Head of caudate nucleus (tissue), 42 donors: Measurements from ENCODE around the gene C6orf132.
"Not testable (repeated sequence)": the region's sequence is repeated elsewhere in the genome, so short reads cannot be mapped to it uniquely, and the experiment has no call there.

Experiments used
- DNase-seq, 42 donors: peaks; one replicate each; pipeline versions ENCODE4 v3.0.0 to v3.0.0-alpha.2; 2020 to 2021; ENCODE audit warnings: mixed read lengths in 7 of 42
- intact Hi-C: fragments of 100-400 bp; cut with DNase I; formaldehyde crosslinking; loops from one replicate; pipeline ENCODE4 v1.15.0; 2022

Gene C6orf132

DNA sequence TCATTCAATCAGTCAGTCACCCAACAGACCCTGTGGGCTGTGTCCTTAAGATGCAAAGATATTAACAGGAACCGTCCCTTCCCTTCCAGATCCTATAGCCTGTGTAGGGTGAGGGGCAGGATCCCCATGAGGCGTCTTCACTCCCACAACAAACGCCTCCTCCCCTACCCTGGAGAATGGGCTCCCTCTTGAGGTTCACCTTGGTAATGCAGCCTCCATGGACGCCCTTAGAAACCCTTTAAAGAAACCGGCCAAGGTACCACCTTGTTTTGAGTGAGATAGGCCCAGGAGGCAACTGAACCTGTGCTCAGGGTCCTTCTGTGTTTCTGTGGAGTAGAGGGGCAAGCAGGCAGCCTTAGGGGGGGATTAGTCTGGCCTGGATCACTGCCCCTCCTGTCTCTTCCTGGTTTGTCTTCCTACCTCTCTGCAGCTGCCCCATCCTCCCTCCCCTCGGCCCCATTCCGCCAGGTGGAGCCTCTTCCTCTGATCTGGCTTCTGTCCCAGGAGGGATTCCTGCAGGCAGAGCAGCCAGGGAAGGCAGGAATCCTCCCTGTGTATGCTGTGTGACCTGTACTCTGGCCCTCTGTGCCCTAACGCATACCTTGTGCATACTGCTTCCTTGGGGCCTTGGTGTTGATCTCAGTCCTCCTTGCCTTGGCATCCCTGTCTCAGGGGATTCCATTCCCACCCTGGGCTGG lies 24.2 kb upstream of the C6orf132 start:
- peak in 40 of 42 donors; percentile 13 to 88 (median 68) for DNase-seq
- intact Hi-C loops: loop anchor here (5.0 kb wide), 1 partner anchor 89 kb away; no protein-coding TSS in a partner anchor

DNA sequence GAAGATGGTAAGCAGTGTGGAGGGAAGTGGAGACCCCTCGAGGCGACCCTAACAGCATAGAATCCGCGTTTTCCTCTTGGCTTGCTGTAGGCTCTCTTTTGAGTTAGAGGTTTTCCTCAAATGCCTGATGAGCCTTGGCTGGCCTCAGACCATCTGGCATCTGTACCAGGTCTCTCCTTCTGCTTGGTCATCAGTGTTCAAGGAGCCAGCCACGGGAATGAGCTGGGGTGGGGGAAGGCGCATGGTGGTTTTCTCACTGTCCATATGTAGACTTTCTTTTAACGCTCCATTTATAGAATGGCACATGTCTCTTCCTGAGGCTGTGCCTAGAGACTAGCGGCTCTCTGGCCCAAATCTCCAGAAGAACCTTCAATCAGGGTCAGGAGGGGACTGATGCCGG lies 22.6 kb upstream of the C6orf132 start:
- intact Hi-C loops: loop anchor here (5.0 kb wide), 1 partner anchor 88 kb away; no protein-coding TSS in a partner anchor
- no peak for DNase-seq

DNA sequence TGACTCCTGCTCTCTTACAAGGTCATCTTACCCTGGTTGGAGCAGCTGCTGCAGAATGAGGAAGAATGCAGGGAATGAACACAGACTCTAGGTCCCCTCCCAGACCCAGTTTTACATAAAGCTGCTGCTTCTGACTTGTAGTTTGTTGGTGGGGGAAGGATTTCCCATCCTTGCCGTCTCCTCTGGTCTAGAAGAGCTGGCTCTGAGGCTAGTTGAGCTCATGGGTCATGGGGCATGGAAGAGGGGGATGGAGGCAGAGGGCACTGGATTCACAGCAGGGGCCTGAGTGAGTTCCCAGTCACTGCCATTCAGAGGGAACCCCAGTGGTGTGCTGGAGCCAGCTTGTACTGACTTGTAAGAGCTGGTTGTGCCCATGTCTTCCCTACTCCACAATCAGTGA lies 21.6 kb upstream of the C6orf132 start:
- DNase-seq: no peak
- intact Hi-C loops: no loop called here

DNA sequence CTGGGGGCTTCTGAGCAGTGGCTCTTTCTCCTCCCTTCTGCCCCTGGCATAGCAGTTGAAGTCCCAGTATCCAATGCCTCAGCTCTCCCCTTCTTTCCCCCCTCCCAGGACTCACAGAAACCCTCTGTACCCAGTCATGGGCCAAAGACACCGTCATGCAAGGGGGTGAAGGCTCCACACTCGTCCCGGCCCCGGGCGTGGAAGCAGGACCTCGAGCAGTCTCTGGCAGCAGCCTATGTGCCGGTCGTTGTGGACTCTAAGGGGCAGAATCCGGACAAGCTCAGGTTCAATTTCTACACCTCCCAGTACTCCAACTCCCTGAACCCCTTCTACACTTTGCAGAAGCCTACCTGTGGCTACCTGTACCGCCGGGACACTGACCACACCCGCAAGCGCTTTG lies 20.4 kb upstream of the C6orf132 start:
- intact Hi-C loops: no loop called here

DNA sequence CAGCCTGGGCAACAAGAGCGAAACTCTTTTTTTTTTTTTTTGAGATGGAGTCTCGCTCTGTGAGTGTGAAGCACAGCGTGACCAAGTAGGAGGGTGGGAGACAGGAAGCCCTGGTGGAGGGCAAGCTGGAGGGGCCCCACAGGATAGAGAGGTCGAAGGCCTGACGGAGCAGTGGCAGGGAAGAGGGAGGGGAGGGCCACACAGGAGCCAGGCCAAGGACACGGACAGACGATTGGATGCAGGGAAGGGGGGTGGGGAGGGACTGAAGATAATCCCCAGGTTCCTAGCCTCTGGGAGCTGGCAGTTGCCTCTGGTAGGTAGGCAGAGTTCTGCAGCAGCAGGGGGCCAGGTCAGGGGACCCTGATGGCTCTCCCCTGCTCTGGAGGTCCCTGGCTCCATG lies 20.0 kb upstream of the C6orf132 start:
- intact Hi-C loops: no loop called here
- no peak for DNase-seq

More for the DNA sequence above, 20.4 kb upstream of the C6orf132 start:
- DNase-seq: no peak

DNA sequence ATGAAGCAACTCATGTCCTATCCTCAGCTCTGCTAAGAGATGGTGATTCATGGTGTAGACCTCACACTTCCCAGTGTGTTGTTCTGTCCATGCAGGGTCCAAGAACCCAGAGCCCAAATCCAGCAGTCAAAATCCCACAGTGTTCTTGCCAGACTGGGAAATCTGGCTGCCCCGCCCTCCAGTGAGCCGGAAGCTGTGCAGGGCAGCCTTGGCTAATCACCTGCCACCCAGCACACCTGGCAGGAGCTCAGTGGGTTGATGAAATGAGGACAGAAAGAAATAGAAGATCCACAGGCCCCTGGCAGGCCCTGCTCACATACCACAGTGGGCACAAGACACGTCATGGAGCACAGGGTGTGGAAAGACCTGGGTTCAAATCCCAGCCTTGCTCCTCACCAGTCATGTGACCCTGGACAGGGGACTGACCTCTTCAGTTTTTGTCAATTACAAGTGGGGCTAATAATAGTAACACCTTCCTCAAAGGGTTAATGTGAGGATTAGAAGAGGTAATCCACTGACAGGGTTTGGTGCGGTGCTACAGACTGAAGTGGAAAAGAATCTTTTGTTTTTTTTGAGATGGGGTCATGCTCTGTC lies 17.1 kb upstream of the C6orf132 start:
- intact Hi-C loops: no loop called here
- DNase-seq: no peak

DNA sequence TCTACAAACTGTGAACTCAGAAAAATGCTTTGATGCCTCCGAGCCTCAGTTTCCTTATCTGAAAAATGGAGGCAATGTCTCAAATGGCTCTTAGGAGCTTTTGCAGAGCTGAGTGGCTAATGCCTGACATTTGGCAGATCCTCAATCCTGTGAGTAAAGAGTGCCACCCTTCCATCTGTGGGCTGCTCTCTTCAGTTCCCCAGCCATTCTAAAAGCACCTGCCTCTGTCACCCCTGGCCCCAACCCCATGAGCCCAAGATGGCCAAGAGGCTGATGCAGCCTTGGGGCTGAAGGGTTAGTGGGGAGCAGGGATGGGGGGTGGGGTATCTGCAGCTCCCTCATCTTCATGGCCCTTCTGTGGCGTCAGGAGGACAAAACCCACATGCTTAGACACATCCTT lies 16.2 kb upstream of the C6orf132 start:
- intact Hi-C loops: no loop called here
- no peak for DNase-seq

DNA sequence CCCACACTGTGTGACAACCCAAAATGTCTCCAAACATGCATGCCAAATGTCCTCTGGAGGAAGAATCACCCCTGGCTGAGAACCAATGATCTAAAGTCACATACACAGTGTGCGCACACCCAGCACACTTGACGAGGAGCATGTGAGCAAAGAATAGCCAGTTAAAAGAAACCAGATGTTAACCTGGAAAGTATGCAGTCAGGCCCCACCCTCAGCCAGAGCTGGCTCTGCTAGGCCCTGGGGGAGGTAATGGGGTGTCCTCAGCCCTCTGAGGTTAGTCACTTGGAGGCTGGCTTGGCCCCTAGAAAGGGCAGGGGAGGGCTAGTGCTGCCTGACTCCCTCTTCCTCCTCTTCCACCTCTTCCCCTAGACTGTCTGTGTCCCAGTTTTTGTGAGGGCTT lies 15.6 kb upstream of the C6orf132 start:
- intact Hi-C loops: no loop called here
- DNase-seq: no peak

DNA sequence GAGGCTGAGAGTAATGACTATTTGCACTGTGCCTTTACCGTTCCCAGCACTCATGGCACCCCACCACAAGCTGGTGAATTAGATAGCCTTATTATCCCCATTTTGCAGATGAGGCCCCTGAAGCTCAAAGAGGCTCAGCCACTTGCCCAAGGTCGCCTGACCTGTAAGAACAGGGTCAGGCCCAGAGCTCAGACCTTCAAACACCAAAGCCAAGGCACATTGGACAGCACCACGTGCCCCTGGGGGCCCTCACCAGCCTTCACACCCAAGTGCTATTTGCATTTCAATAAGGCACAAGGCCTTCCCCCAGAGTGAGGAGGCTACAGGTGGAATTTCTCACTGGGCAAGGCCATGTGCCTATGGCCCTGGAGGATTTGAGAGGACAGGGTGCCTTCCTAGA lies 14.2 kb upstream of the C6orf132 start:
- intact Hi-C loops: no loop called here
- DNase-seq: no peak

DNA sequence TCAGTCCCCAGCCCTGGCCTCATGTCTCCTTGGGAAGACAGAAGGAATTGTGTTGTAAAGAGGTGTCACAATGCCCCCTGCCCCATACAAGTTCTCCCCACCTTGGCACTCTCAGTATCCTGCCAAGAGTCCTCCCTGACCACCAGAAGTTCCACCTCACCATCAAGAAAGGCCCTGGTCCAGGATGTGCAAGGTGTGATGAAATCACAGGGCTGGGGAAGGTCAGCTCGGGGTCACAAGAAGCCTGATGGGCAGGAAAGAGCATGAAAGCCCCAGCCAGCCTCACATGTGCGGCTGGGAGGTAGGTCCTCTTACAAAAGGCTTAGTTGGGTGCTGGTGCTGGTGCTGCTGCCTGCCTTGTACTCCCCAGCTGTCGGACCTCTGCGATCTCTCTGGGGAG lies 12.9 kb upstream of the C6orf132 start:
- intact Hi-C loops: no loop called here

DNA sequence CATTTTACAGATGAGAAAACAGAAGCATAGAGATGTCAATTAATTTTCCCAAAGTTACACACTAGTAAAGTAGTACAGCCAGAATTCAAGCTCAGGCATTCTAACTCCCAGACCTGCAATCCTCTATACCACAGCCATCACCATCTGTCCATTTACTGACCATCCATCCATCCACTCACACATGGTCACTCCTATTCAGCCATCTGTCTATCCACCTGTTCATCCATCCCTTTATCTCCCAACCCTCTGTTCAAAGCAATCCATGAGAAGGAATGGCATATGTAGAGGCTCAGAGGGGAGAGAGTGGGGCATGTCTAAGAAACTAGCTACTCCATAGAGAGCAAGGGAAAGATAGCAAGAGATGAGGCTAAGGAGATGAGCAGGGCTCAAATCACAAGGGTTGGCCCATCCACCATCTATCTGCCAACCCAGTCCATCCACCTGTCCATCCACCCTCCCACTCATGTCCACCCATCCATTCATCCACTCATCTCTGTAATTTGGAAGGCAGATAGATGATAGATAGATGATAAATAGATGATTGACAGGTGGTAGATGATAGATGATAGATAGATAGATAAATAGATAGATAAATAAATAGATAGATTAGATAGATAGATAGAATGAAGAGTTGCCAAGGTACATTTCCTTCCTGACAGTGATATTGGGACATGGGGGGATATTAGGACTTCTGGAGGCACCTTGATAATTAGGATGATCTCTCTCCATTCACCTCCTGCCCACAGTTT lies 12.2 kb upstream of the C6orf132 start:
- intact Hi-C loops: no loop called here
- DNase-seq: no peak

More for the DNA sequence above, 12.9 kb upstream of the C6orf132 start:
- DNase-seq: no peak

DNA sequence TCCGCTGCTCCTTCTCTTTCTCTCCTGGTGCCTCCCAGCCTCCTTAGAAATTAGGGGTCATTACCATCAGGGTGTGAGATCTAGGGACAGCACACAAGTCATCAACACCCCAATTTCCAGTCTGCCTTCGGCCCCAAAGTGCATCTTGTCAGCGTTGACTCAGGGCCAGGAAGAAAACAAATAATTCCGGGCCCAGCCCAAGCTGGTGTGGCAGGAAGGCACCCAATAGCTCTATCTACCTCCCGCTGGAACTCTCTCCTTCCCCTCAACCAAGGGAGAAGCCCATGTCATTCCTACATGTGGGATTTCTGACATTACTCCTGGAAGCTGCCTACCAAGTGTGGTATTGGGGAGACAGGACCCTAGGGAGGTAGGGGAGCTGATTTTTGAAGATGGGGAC lies 11.5 kb upstream of the C6orf132 start:
- DNase-seq: no peak
- intact Hi-C loops: no loop called here

DNA sequence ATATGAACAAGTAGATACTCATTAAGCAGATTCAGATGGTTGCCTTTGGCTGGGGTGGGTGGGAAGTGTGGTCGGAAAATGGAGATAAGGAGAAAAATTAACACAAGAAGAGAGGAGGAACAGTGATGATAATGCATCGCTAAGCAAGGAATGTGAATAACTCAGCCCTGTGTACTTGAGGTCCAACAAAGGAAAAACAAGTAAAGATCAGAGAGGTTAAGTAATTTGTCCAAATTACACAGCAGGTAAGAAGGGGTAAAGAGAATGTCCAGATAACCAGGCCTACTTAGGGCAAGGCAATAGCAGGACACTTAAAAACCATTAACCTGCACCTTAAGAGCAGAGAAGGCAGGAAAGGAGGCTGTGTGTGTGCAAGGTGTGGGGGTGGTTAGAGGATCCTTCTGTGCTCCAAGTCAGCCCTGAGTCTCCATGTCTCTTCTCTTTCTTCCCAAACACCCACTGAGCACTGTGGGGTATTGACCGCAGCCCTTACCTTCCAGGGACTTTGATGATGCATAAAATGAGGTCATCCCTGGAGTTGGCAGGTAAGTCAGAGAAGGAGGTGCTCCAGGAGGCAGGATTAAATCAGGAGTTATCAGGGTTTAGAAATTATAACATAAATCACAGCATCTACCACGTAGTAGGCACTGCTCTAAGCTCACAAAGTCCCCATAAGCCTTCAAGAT lies 10.3 kb upstream of the C6orf132 start:
- DNase-seq, intact Hi-C loops: not testable (repeated sequence)

DNA sequence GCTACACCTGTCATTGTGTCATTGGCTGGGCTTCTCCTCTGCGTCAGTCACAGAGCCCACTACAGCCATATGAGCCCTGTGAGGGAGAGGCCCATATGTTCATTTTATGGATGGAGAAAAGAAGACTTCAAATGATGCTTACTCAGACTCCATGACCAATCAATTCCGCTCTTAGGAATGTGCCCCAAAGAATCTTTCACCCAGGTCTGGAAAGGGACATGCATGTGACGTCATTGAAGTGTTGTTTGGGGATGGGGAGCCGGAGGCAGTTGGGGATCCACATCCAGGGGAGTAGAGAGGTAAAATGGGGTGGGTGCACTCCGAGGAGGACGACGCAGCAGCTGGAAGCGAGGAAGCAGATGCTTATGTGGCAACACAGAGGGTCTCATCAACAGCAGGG lies 9.6 kb upstream of the C6orf132 start:
- no peak for DNase-seq
- intact Hi-C loops: no loop called here

DNA sequence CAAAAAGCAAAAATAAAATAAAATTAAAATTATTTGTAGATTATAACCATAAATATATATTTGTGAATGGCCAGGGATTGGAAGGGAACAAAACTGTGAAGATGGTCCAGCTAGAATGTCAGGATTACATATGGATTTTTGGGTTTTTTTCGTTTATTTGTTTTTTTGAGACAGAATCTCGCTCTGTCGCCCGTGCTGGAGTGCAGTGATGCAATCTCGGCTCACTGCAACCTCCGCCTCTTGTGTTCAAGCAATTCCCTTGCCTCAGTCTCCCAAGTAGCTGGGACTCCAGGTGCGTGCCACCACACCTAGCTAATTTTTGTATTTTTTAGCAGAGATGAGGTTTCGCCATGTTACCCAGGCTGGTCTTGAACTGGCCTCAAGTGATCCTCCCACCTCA lies 7.8 kb upstream of the C6orf132 start:
- intact Hi-C loops: no loop called here

DNA sequence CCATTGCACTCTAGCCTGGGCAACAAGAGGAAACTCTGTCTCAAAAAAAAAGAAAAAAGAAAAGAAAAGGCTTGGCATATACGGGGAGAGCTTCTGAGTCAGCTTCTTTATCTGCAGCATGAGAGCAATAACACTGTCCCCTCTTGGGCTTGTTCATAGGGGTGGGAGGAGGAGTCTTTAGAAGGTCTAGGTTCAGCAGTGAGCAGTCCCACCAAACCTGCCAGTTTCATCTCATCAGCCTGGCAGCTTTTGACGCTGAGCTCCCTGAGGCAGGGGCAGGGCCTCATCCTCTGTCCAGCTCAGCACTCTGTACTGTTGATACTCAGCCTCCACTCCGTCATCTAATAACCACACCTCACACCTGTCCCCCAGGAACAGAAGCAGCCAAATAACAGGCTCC lies 5.6 kb upstream of the C6orf132 start:
- intact Hi-C loops: no loop called here
- no peak for DNase-seq

More for the DNA sequence above, 7.8 kb upstream of the C6orf132 start:
- no peak for DNase-seq

DNA sequence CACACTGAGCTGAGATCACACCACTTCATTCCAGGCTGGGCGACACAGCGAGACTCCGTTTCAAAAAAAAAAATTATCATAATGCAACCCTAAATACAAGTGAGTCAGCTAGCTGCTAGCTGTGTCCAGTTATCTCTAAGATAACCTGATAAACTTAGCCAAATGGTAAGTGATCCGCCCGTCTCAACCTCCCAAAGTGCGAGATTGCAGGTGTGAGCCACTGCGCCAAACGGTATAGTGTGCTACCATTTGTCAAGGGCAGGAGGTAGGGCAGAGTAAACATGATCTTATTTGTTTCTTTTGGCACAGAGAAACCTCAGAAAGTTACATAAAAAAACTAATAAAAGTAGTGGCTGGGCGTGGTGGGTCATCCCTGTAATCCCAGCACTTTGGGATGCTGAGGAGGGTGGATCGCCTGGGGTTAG lies 4.7 kb upstream of the C6orf132 start:
- DNase-seq: no peak

DNA sequence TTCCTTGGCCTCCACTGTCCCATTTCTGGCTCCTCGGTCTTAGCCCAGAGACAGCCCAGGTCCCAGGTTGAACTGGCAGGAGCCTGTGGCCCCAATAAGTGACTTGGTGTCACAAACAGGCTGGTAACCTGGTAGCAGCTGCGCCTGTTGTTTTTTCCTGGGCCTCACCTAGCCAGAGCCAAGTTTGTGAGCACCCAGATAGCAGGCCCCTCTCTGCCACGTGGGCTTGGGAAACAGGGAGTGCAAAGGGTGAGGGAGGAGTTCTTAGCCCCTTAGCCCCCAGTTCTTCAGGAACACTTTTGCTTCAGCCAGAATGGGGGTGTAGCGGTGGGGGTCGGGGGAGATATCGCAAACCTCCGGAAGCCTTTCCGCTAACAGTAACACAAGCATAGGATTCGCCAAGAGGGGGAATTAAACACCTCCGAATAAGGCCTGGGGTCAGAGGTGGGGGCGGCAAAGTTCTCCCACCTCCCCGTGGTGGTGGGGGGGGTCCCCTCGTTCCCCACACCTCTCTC lies 760 bp downstream of the C6orf132 start:
- no peak for DNase-seq
- intact Hi-C loops: no loop called here

More for the DNA sequence above, 4.7 kb upstream of the C6orf132 start:
- intact Hi-C loops: no loop called here

DNA sequence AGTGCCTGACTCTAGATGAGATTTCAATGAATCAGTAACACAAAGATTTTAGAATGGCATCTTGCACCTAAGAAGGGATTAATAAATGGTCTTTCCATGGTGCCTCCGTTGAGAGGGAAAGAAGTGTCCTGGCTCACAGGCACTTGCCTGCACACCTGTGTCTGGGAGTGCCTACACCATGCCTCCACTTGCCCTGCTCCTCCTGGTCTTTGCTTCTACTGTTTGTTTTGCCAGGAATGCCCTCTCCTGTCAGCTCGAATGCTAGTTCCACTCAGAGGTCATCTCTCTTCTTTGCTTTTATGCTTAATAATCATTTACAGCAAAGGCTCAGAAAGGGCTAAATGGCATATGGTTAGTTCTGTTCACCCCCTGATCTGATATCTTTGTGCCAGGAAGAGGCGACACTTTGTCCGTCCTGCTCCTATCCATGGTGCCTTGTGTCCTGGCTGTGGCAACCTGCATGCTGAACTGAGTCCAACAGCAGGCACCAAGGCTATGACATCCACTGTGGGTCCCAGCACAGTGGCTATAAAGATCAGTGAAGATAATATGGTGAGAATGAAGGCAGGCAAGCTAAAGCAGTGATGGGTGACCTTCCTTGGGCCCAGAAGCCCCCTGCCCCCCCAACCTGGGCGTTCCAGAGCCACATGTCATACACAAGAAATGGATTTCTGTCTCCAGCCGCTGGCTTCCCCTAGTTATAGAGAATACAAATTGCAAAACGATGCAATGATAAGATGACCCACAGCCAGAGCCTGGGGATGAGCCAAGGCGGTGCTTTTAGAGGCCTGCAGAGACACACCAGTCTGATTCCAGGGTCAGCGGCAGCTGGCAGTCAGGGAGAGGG lies 1.4 kb downstream of the C6orf132 start:
- intact Hi-C loops: no loop called here
- no peak for DNase-seq
